Mesothelial cell of epicardium (in vitro differentiated cells): ENCODE measurements around the gene RPS3A. TPM values are rescaled to one million over a fixed set of nuclear protein-coding genes. Genes with fewer than 3 reads are reported as not detected.

ENCODE experiments used
- DNase-seq, 2 experiments: peaks; one replicate each; pipeline ENCODE4 v3.0.0; 2021; ENCODE audit warnings: low spot score in 2 of 2; ENCODE audit not compliant: unreplicated experiment in 2 of 2
- H3K27ac Mint-ChIP-seq: 2 replicates; pipeline ENCODE4 v1.8.0; 2021; ENCODE audit warnings: mixed read lengths
- H3K27me3 Mint-ChIP-seq: 2 replicates; pipeline ENCODE4 v1.8.0; 2021; ENCODE audit warnings: low read depth, mixed read lengths
- H3K36me3 Mint-ChIP-seq: 2 replicates; pipeline ENCODE4 v1.8.0; 2021; ENCODE audit warnings: mixed read lengths
- H3K4me1 Mint-ChIP-seq: 2 replicates; pipeline ENCODE4 v1.8.0; 2021; ENCODE audit warnings: mixed read lengths
- H3K4me3 Mint-ChIP-seq: 2 replicates; pipeline ENCODE4 v1.8.0; 2021; ENCODE audit warnings: mild to moderate bottlenecking, moderate library complexity, mixed read lengths
- H3K9me3 Mint-ChIP-seq: 2 replicates; pipeline ENCODE4 v1.8.0; 2021; ENCODE audit warnings: mixed read lengths
- CTCF ChIP-seq: fragments of 200-600 bp; sonication (generic); IDR thresholded peaks from one replicate; pipeline ENCODE4 v1.5.0; 2021; ENCODE audit warnings: antibody characterized with exemption; ENCODE audit not compliant: unreplicated experiment
- total RNA-seq: library from RNA; stranded (reverse); gene quantifications from 3 replicates; pipeline ENCODE4 v1.2.1, GENCODE V29; 2021

Gene RPS3A
- total RNA-seq, 1 donor from 2014 or later, result 2,201 TPM

GRCh38 chr4:151097759-151098158 is 1.7 kb upstream of the RPS3A start:
- H3K9me3 Mint-ChIP-seq, result no peaks in the 10 kb centered on the region
- TF ChIP-seq CTCF, result no peak
- no peak overlapping the region for H3K4me3 Mint-ChIP-seq
- H3K4me1 Mint-ChIP-seq, result peaks cover 23% of the 10 kb centered on the region
- H3K36me3 Mint-ChIP-seq, result peaks cover 16% of the 10 kb centered on the region
- peak overlapping the region; percentile 61 for H3K27ac Mint-ChIP-seq
- DNase-seq, result no peak
- no peaks in the 10 kb centered on the region for H3K27me3 Mint-ChIP-seq

GRCh38 chr4:151098979-151099228 is 524 bp upstream of the RPS3A start:
- Mint-ChIP-seq H3K27me3 (no peaks in the 10 kb centered on the region), H3K9me3 (no peaks in the 10 kb centered on the region), H3K4me1 (peaks cover 23% of the 10 kb centered on the region), H3K4me3 (peak overlapping the region; percentile 99), H3K36me3 (peaks cover 18% of the 10 kb centered on the region), H3K27ac (peak overlapping the region; percentile 99)
- no peak for DNase-seq
- no peak for TF ChIP-seq CTCF

- no peak for TF ChIP-seq CTCF
- H3K4me3 Mint-ChIP-seq, result peak overlapping the region; percentile 99
- peaks cover 23% of the 10 kb centered on the region for H3K36me3 Mint-ChIP-seq
- peaks cover 23% of the 10 kb centered on the region for H3K4me1 Mint-ChIP-seq
- DNase-seq, result no peak
- no peaks in the 10 kb centered on the region for H3K27me3 Mint-ChIP-seq
- no peaks in the 10 kb centered on the region for H3K9me3 Mint-ChIP-seq
- H3K27ac Mint-ChIP-seq, result peak overlapping the region; percentile 99
Measured at GRCh38 chr4:151099976-151100417, 569 bp downstream of the RPS3A start.

GRCh38 chr4:151100531-151100930 is 1.1 kb downstream of the RPS3A start:
- H3K36me3 Mint-ChIP-seq, result peaks cover 23% of the 10 kb centered on the region
- TF ChIP-seq CTCF, result no peak
- no peaks in the 10 kb centered on the region for H3K27me3 Mint-ChIP-seq
- no peaks in the 10 kb centered on the region for H3K9me3 Mint-ChIP-seq
- no peak for DNase-seq
- peak overlapping the region; percentile 99 for H3K27ac Mint-ChIP-seq
- H3K4me3 Mint-ChIP-seq, result peak overlapping the region; percentile 99
- peaks cover 23% of the 10 kb centered on the region for H3K4me1 Mint-ChIP-seq

- H3K27me3 Mint-ChIP-seq, result no peaks in the 10 kb centered on the region
- H3K36me3 Mint-ChIP-seq, result peaks cover 43% of the 10 kb centered on the region
- H3K4me1 Mint-ChIP-seq, result peaks cover 23% of the 10 kb centered on the region
- H3K9me3 Mint-ChIP-seq, result peaks cover 5% of the 10 kb centered on the region
- H3K27ac Mint-ChIP-seq, result no peak overlapping the region
- DNase-seq, result no peak
- no peak for TF ChIP-seq CTCF
- H3K4me3 Mint-ChIP-seq, result no peak overlapping the region
Measured at GRCh38 chr4:151103758-151104157, 4.3 kb downstream of the RPS3A start.

GRCh38 chr4:151104621-151105020 is 5.2 kb downstream of the RPS3A start:
- H3K4me3 Mint-ChIP-seq, result no peak overlapping the region
- peaks cover 43% of the 10 kb centered on the region for H3K36me3 Mint-ChIP-seq
- H3K4me1 Mint-ChIP-seq, result peaks cover 23% of the 10 kb centered on the region
- H3K27me3 Mint-ChIP-seq, result no peaks in the 10 kb centered on the region
- TF ChIP-seq CTCF, result no peak
- no peak overlapping the region for H3K27ac Mint-ChIP-seq
- no peak for DNase-seq
- peaks cover 5% of the 10 kb centered on the region for H3K9me3 Mint-ChIP-seq
